Left lobe of liver (tissue), 2 donors: Measurements from ENCODE around the gene TRIM29. TPM values are rescaled to one million over a fixed set of nuclear protein-coding genes. Genes with fewer than 3 reads are reported as not detected.

ENCODE experiments used
- ATAC-seq: fragments of 200-7000 bp; cut with Tn5 transposase; one replicate; pipeline ENCODE4 v1.9.1; 2020; ENCODE audit warnings: mild to moderate bottlenecking, moderate library complexity
- DNase-seq: peaks from one replicate; pipeline ENCODE4 v3.0.0-alpha.2; 2020; ENCODE audit warnings: low spot score
- total RNA-seq: library from RNA; stranded (reverse); gene quantifications from one replicate; pipeline ENCODE4 v1.2.1, GENCODE V29; 2021
- donor health status: DM: no; HTN: no; CAD: no; lungs with moderate emphysema.
- donor health status: DM: no; HTN: yes; CAD: no.

The TRIM29 gene
- total RNA-seq, 1 donor from 2014 or later: 2.3 TPM

- DNase-seq (no peak), ATAC-seq (no peak)
Observed at GRCh38 chr11:120102050-120102863, 35.7 kb downstream of the TRIM29 start.

GRCh38 chr11:120098503-120099020 is 39.4 kb downstream of the TRIM29 start:
- DNase-seq (no peak), ATAC-seq (no peak)

GRCh38 chr11:120097721-120098385 is 40.1 kb downstream of the TRIM29 start:
- no peak for DNase-seq
- ATAC-seq: no peak

- ATAC-seq: no peak
- DNase-seq: no peak
Observed at GRCh38 chr11:120096369-120097191, 41.3 kb downstream of the TRIM29 start.

GRCh38 chr11:120095516-120095915 is 42.4 kb downstream of the TRIM29 start:
- DNase-seq (no peak), ATAC-seq (no peak)

DNA sequence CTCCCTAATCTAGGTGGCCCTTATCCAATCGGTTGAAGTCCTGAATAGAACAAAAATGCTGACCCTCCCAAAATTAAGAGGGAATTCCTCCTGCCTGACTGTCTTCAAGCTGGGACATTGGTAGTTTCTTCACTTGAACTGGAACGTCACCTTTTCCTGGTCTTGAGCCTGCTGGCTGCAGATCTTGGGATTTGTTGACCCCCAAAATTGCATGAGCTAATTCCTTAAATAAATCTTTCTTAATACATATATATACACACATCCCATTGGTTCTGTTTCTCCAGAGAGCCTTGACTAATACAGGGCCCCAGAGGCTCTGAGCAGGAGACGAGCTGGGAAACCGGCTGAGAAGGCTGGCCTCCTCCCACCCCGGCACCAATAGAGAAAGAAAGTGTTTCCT is 46.2 kb downstream of the TRIM29 start:
- no peak for DNase-seq
- no peak for ATAC-seq

DNA sequence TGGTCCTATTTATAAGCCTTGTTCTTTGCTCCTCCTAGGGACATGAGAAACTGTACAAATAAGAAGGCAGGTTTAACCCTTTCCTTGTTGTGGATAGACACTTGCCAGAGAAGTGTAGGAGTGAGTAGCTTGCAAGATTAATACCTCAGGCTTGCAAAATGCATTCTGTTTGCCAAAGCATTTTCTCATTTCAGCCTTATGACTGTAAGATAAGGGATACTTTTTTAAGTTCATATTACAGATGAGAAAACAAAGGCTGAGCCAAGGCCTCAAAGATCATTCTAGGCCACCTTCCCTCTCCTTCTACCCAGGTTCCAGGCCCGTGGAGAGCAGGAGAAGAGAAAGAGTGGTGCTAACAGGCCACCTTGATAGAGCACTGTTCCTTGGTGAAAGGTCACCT is 46.8 kb downstream of the TRIM29 start:
- DNase-seq (no peak), ATAC-seq (no peak)

DNA sequence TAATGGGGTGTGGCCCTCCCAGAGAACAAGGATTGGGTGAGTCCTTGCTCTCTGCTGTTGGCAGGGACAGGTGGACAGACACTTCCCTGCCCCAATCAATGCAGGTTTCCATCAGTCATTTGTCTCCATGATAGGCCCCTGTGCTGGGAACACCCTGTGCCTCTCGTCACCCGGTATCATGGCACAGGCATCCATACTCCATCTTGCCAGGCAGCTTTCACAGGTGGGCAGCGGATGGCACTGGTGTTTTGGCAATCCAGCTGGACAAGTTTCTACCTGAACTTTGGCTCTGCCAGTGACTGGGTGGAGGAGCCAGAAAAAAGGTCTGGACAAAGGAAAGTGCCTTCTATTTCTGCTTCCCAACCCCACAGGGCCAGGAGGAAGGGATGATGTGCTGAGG is 47.5 kb downstream of the TRIM29 start:
- DNase-seq (no peak), ATAC-seq (no peak)

DNA sequence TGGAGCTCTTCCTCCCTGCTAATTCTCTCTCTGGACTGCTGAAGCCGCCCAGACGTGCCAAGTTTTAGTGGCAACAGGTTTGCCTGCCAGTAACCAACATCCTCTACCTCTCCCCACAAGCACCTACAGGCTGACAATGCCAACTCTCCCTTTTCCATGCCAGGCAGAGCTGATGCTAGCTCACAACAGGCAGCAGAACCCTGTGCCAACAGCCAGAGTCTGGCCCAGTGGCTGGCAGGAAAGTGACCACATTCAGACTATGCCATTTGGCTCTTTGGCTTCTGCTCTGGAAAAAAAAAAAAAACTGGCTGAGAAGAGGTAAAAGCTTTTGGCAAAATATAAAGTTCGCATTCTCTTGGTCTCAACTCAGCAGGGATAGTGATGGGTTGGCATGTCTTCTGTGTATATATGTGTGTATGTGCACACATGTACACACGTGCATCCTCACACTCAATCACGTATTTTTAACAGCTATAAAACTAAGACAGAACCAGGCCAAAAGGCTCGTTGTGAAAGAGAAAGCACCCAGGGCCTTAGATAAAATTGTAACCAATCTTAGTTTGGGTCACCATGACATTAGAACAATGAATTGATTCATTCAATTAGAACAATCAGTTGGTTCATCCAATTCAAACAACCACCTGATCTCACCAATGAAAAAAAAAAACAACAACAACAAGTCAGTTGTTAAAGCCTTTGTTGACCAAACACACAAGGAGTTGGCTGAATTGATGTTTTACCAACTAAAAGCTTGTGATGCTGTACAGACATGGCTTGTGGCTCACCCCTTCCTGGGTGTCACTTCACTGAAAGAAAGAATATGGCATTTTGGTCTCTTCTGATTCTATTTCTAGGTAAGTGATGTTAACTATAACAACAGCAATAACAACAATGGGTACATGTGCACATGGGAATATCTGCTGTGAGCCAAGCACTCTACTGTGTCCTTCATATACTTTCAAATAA is 48.6 kb downstream of the TRIM29 start:
- DNase-seq (no peak), ATAC-seq (no peak)

- ATAC-seq: no peak
Observed at GRCh38 chr11:120088056-120088455, 49.9 kb downstream of the TRIM29 start.

DNA sequence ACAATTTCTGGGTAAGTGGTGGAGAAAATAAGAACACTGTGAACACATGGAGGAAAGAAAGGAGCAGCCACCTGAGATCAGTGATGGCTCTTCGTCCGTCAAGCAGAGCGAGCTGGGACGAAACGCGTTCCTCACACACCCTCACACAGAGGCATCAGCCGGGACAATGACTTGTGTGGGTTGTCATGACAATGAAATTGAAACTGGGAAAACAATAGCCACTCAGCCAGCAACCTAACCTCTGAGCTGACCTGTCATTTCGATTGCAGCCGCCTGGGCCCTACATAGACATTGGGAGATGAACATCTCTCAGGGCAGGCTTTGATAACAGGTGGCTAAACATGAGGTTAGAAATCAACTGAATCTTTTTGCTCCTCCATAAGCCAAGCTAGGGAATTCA is 51.3 kb downstream of the TRIM29 start:
- DNase-seq (no peak), ATAC-seq (no peak)

More at GRCh38 chr11:120088056-120088455, 49.9 kb downstream of the TRIM29 start:
- no peak for DNase-seq

DNA sequence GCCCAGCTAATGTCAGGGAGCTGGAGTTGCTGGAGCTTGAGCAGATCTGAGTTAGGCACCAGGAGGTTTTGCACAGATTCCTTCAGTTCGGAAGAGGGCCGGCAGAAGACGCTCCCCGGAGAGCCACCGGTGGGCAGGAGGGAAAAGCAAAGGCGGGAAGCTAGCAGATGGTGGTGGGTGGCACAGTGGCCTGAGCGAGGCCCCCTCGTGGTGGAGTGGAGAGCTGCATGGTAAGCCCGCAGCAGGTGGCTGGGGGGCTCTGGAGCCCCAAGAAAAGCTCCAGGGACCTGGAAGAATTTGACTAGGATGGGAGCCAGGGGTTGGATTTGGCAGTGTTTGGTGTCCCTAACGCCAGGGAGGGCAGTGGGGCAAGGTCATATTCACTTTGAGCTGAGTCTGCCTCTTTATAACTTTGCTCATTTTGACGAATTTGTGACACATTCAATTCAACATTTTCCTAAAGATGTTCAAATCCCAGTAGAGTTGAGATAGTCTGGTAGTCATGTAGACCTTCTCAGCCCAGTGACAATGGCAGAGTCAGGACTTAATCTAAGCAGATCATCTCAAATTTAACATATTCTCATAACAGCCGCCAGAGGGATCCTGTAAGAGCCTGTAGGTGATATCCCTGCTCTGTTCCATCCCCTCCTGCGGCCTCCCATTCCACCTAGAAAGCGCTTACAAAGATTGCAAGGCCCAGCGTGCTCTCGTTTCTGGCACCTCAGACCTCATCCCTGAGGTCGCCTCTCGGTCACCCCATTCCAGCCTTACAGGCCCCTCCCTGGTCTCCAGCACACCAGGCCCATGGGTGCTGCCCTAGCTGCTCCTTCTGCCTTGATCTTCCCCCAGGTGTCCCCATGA is 57.9 kb downstream of the TRIM29 start:
- no peak for DNase-seq
- peak; percentile 54 for ATAC-seq

- DNase-seq: no peak
- ATAC-seq: no peak
Observed at GRCh38 chr11:120078397-120078796, 59.5 kb downstream of the TRIM29 start.

GRCh38 chr11:120074076-120074475 is 63.8 kb downstream of the TRIM29 start:
- ATAC-seq: no peak
- no peak for DNase-seq

GRCh38 chr11:120073196-120073595 is 64.7 kb downstream of the TRIM29 start:
- no peak for DNase-seq
- ATAC-seq: no peak

DNA sequence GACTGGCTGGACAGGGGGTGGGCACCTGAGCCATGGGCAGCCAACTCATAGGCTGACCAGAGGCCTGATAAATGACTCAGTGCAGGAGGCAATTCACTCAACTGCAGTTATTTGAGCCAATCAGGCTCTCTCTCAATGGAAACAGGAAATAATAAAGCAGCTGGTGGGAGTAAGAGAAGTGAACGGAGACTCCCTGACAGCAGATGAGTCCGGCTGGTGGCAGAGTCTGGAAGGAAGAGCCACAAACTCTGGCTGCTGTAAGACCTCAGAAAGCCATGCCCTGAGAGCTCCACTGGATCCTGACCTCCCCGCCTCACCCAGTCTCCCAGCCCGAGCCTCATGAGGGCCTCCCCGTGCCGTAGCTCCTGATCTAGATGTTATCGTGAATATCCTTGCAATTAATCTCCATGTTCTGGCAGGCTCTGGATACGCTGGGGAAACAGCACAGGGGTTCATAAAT is 69.8 kb downstream of the TRIM29 start:
- ATAC-seq (no peak), DNase-seq (no peak)

DNA sequence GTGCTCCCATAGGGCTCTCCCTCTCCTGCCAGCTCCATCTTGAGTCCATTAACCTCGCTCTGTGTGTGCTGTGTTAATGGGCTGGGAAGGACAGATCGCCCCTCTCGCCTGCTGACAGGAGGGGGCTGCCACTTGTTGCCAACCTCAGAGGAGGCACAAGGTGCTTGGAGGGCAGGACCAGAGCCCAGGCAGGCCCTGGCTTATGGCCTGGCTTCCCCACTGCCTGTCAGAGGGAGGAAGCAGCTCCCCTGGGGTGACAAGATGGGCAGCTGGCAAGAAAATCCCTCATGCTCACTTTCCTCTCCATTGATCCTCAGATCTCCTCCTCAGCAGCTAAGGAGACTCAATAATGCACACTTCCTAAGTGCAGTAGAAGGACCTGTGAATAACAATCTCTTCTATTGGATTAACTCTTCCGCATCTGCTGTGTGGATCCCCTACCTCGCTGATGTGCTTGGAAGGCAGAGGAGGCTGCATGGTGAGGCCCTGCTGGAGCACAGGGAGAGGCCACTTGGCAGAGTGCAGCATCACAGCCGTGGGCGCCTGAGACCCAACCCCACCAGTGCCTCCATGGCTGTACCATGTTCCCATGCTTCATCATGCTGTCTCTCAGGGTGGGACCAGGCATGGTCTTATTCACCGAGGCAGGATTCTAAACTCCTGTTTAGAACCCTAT is 70.3 kb downstream of the TRIM29 start:
- DNase-seq: no peak
- ATAC-seq: no peak

GRCh38 chr11:120066738-120067437 is 71.0 kb downstream of the TRIM29 start:
- no peak for ATAC-seq
- DNase-seq: no peak
